ENCODE results near the gene RAPGEF4.

- TF ChIP-seq CTCF (IDR thresholded peaks at IDR 0.05) (no peak), POLR2AphosphoS5 (IDR thresholded peaks at IDR 0.05; ENCODE audit: low read depth, low read length) (no peak), SIN3A (IDR thresholded peaks at IDR 0.05; ENCODE audit: borderline replicate concordance, insufficient read depth, low read depth, low read length) (no peak)
- TF ChIP-seq, protein P1, sequence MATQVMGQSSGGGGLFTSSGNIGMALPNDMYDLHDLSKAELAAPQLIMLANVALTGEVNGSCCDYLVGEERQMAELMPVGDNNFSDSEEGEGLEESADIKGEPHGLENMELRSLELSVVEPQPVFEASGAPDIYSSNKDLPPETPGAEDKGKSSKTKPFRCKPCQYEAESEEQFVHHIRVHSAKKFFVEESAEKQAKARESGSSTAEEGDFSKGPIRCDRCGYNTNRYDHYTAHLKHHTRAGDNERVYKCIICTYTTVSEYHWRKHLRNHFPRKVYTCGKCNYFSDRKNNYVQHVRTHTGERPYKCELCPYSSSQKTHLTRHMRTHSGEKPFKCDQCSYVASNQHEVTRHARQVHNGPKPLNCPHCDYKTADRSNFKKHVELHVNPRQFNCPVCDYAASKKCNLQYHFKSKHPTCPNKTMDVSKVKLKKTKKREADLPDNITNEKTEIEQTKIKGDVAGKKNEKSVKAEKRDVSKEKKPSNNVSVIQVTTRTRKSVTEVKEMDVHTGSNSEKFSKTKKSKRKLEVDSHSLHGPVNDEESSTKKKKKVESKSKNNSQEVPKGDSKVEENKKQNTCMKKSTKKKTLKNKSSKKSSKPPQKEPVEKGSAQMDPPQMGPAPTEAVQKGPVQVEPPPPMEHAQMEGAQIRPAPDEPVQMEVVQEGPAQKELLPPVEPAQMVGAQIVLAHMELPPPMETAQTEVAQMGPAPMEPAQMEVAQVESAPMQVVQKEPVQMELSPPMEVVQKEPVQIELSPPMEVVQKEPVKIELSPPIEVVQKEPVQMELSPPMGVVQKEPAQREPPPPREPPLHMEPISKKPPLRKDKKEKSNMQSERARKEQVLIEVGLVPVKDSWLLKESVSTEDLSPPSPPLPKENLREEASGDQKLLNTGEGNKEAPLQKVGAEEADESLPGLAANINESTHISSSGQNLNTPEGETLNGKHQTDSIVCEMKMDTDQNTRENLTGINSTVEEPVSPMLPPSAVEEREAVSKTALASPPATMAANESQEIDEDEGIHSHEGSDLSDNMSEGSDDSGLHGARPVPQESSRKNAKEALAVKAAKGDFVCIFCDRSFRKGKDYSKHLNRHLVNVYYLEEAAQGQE (IDR thresholded peaks at IDR 0.05; ENCODE audit: insufficient read depth in 1 of 2, low read depth in 2 of 2, low read length in 1 of 2) = no peak
Measured at GRCh38 chr2:172877826-172878225, 142.2 kb downstream of the RAPGEF4 start.

All from Panc1 (cell line).